Transverse colon (tissue), 4 donors: ENCODE data around the gene ARHGEF2. TPM values are rescaled to one million over a fixed set of nuclear protein-coding genes. Genes with fewer than 3 reads are reported as not detected.

Experiments
- DNase-seq: peaks from one replicate; pipeline ENCODE4 v3.0.0-alpha.2; 2019
- H3K27ac ChIP-seq, 4 donors: fragments of 200-600 bp; sonication (generic); 2 replicates each; pipeline ENCODE4 v1.5.1; 2016 to 2018; ENCODE audit warnings: inconsistent platforms in 4 of 4
- H3K27me3 ChIP-seq: fragments of 200-600 bp; sonication (generic); 2 replicates; pipeline ENCODE4 v1.5.1; 2017; ENCODE audit warnings: inconsistent platforms
- H3K36me3 ChIP-seq, 4 donors: fragments of 200-600 bp; sonication (generic); 2 replicates each; pipeline ENCODE4 v1.5.1; 2017 to 2019; ENCODE audit warnings: inconsistent platforms in 4 of 4
- H3K4me1 ChIP-seq, 4 donors: fragments of 200-600 bp; sonication (generic); 2 replicates each; pipeline ENCODE4 v1.5.1; 2017 to 2020; ENCODE audit warnings: inconsistent platforms in 4 of 4
- H3K4me3 ChIP-seq, 4 donors: fragments of 200-600 bp; sonication (generic); 1 replicate in 1 of 4; 2 replicates in 3 of 4; pipeline versions ENCODE4 v1.5.1 to v1.6.1; 2017 to 2019; ENCODE audit warnings: inconsistent platforms in 4 of 4
- H3K9me3 ChIP-seq, 2 donors: fragments of 200-600 bp; sonication (generic); 2 replicates each; pipeline ENCODE4 v1.5.1; 2017 to 2019; ENCODE audit warnings: inconsistent platforms in 2 of 2
- CTCF ChIP-seq, 5 experiments: fragments of 200-600 bp in 3 of 5; fragments of 450-650 bp in 2 of 5; sonication (generic) in 3 of 5; IDR thresholded peaks; 1 replicate in 2 of 5; 2 replicates in 3 of 5; pipeline ENCODE4 v1.5.1; 2016 to 2017; ENCODE audit warnings: antibody characterized with exemption in 5 of 5, inconsistent platforms in 3 of 5, mild to moderate bottlenecking in 2 of 5, moderate library complexity in 1 of 5
- EP300 ChIP-seq: sonication (generic); formaldehyde crosslinking; IDR thresholded peaks from one replicate; pipeline ENCODE4 v1.6.1; 2017; ENCODE audit warnings: antibody characterized with exemption, low read depth
- POLR2A ChIP-seq: fragments of 450-650 bp; IDR thresholded peaks from one replicate; pipeline ENCODE4 v1.6.1; 2016; ENCODE audit warnings: antibody characterized with exemption, mild to moderate bottlenecking, moderate library complexity
- POLR2AphosphoS5 ChIP-seq, 3 donors: sonication (generic); formaldehyde crosslinking; IDR thresholded peaks; one replicate each; pipeline ENCODE4 v1.6.1; 2016; ENCODE audit warnings: antibody characterized with exemption in 3 of 3
- WGBS, 2 donors: methylation state at CpG; one replicate each; pipeline ENCODE4 v1.1.5; 2018; ENCODE audit warnings: low coverage in 1 of 2; 5-methylcytosine and 5-hydroxymethylcytosine counted together
- in situ Hi-C, 4 donors: fragments of 200-750 bp; cut with MboI; loops; one replicate each; pipeline versions ENCODE4 v1.15.0 to v1.15.1; 2017; ENCODE audit warnings: low sequenced_read_pairs in 3 of 4, low pct_ligation_motif_present in 1 of 4, low pct_unique_long_range_greater_than_20kb in 1 of 4
- intact Hi-C: fragments of 100-400 bp; cut with DNase I; formaldehyde crosslinking; loops from one replicate; pipeline ENCODE4 v1.15.1; 2023; ENCODE audit warnings: low total_unique reads
- total RNA-seq, 4 donors: library from RNA; depleted of rRNA; stranded (reverse); fragments of >200 nt; gene quantifications; one replicate each; pipeline ENCODE4 v1.1.0, GENCODE V29; 2016

The ARHGEF2 gene
- total RNA-seq, 4 donors from 2014 or later, result 107 to 244 (median 169) TPM

DNA sequence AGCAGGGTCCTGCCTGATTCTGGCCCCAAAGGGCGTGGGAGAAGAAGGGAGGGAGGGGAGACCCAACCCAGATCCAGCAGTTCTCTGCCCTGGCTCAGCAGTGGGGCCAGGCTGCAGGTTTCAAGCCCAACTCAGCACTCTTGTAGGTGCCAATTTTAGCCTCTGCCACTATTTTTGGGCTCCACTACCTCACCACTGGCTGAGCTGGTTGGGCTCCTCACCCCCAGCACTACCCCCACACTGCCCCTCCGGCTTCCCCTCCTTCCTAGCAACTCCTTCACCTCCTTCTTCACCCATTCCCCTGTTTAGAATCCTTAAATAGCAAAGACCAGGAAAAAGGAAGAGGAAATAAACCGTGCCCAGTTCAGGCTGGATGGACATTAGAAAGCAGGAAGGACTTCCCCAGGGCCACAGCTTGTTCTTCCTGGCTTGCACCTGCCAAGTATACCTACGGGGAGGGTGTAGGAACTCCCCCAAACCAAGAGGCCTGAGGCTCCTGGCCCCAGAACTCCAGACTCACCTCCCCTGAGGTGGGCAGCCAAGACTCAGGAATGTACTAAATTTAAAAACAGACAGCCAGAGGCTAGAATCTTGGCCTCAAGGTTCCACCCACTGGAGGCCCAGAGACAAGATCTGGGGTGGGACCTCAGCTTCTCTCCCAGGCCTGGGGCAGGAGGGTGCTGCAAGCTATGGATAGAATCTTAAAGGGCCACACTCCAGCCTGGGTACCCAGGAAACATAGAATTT, 1.4 kb upstream of the ARHGEF2 start:
- intact Hi-C loops, result no loop called here
- peaks cover 44 to 83% (median 60%) of the 10 kb centered on the region in 4 donors for H3K4me1 ChIP-seq
- H3K9me3 ChIP-seq, result no peaks in the 10 kb centered on the region
- no peak for TF ChIP-seq POLR2AphosphoS5 (IDR thresholded peaks at IDR 0.05)
- no peak for TF ChIP-seq POLR2A
- no peak for TF ChIP-seq EP300
- no peak for TF ChIP-seq CTCF (IDR thresholded peaks at IDR 0.05)
- WGBS, 2 donors, result 21% methylated on average over 4 of the region's 4 CpGs; no CpG with 5 or more reads in 1 of the 2 donors
- H3K27me3 ChIP-seq, result no peaks in the 10 kb centered on the region
- peak overlapping the region; percentile 92 to 96 (median 94) for H3K27ac ChIP-seq
- in situ Hi-C loops, result loop anchor here in 3 of 4 donors (5.0 to 10.0 kb wide), 2 partner anchors 42 to 45 kb away; partner anchors contain the start of gene KHDC4 (in 2 of the 3)
- peak; percentile 50 for DNase-seq
- H3K36me3 ChIP-seq, result no peaks in the 10 kb centered on the region
- H3K4me3 ChIP-seq, result peak overlapping the region in 3 of 4 donors; percentile 70 to 75 (median 72)

DNA sequence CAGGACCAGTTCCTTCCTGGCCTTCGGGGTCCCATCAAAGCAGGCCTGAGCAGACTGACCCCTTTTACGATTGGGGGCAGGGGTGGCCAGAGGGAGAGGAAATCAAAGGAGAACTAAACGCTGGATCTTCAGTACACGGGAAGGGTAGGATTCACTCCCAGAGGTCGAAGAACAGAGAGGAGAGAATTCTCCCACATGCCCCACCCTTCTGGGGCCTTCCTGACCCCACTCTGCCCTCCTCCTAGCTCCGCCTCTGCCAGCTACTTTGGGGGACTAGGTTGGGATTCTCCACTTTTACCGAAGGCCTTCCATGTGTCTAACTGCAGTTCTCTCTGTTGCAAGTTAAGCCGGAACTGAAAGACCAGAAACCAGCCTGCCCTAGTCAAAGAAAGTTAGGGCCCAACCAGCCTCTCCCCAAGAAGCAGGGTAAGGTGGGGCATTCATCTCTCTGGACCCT, 654 bp upstream of the ARHGEF2 start:
- WGBS, 2 donors, result 1% methylated on average over 8 of the region's 8 CpGs; no CpG with 5 or more reads in 1 of the 2 donors
- TF ChIP-seq POLR2A (no peak), EP300 (no peak), POLR2AphosphoS5 (IDR thresholded peaks at IDR 0.05) (no peak), CTCF (IDR thresholded peaks at IDR 0.05) (no peak)
- no peaks in the 10 kb centered on the region for H3K36me3 ChIP-seq
- in situ Hi-C loops (no loop called here), intact Hi-C loops (no loop called here)
- peaks cover 48 to 91% (median 68%) of the 10 kb centered on the region in 4 donors for H3K4me1 ChIP-seq
- peak; percentile 47 for DNase-seq
- H3K27ac ChIP-seq, result peak overlapping the region; percentile 92 to 96 (median 94)
- peak overlapping the region; percentile 70 to 75 (median 72) for H3K4me3 ChIP-seq
- no peaks in the 10 kb centered on the region for H3K9me3 ChIP-seq
- no peaks in the 10 kb centered on the region for H3K27me3 ChIP-seq

DNA sequence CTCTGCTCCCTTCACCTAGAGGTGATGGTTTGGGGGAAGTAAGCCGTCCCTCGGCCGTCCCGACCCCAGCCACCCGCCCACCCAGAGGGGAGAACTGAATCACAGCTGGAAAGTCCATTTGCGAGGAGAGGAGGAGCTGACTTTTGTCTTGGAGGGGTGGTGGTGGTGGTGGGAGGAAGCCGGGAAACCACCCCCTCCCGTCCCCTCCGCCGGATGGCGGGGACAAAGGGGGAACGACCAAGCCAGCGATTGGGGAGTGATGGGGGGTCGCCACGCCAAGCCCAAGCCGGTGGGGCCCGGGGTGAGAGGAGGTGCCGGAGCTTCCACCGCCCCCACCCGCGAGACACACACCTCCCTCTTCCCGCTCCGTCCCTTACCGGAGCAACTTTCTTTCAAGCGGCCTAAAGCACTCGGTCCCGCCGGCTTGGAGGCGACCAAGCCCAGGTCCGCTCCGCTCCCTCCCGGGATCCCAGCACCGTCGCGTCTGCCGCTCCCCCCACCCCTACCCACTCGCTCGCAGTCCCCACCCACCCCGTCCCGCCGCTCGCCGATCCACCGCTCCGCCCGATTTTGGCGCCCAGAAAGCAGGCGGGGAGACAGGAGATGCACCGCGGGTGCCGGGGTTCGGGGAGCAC, 540 bp downstream of the ARHGEF2 start:
- H3K4me1 ChIP-seq, result peaks cover 49 to 89% (median 74%) of the 10 kb centered on the region in 4 donors

More for the DNA sequence above, 540 bp downstream of the ARHGEF2 start:
- H3K36me3 ChIP-seq, result no peaks in the 10 kb centered on the region
- 0% methylated on average over 8 to 39 of the region's 52 CpGs for WGBS, 2 donors
- intact Hi-C loops (no loop called here), in situ Hi-C loops (no loop called here)
- peak overlapping the region; percentile 92 to 96 (median 94) for H3K27ac ChIP-seq
- no peaks in the 10 kb centered on the region for H3K9me3 ChIP-seq
- peak; percentile 51 for DNase-seq
- H3K27me3 ChIP-seq, result no peaks in the 10 kb centered on the region
- H3K4me3 ChIP-seq, result peak overlapping the region; percentile 70 to 75 (median 72)
- no peak for TF ChIP-seq EP300
- TF ChIP-seq CTCF (IDR thresholded peaks at IDR 0.05), result no peak
- TF ChIP-seq POLR2A, result no peak
- TF ChIP-seq POLR2AphosphoS5 (IDR thresholded peaks at IDR 0.05), result no peak
